Endothelial cell of hepatic sinusoid (primary cell): ENCODE measurements around the gene ABHD16B.

ENCODE experiments used
- in situ Hi-C: cut with HindIII; loops from 2 replicates; pipeline ENCODE4 v1.10.0; 2017; ENCODE audit warnings: low sequenced_read_pairs

The ABHD16B gene

DNA sequence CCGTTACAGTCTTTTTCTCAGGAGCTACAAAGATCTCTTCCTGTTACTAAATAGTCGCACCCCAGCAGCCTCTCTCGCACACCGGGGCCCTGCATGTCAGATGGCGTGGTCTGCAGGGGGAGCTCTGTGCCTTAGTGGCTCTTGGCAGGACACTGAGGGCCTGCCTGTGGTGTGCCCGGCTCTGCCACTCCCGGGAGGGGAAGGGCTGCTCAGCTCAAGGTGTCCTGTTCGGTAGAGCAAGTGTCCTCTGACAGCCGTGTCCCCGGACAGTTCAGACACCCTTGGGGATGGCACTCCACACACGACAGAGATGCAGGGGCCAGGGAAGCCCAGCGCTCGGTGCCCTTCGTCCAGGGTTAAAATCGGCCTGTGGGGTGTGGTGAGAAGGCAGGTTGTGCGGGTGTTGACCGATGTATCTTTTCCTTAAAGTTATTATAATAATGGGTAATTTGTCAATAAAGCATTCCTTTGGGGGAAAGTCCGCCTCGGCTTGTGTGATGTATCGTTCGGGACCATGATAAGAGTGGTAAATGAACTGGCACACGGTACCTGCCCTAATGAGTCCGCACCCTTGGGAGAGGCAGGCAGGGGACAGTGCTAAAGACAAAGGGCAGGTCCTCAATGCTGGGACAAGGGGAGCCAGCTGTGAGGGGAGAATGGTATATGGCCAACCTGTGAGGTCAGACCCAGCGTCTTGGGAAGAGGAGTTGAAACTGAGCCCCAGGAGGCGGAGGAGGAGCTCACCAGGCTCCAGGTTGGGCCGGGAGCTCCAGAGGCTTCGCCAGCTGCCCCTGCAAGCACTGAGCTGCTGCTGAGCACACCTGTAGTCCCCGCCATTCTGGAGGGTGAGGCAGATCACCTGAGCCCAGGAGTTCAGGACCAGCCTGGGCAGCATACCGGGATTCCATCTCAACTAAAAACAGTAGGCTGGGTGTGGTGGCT lies 30.0 kb downstream of the ABHD16B start:
- in situ Hi-C loops, result loop anchor here (5.0 kb wide), 1 partner anchor 164 kb away; no protein-coding TSS in a partner anchor

- in situ Hi-C loops, result loop anchor here (5.0 kb wide), 1 partner anchor 165 kb away; no protein-coding TSS in a partner anchor
These were observed 31.1 kb downstream of the ABHD16B start for GRCh38 chr20:63892402-63892801.

GRCh38 chr20:63893999-63894357 lies 32.7 kb downstream of the ABHD16B start:
- in situ Hi-C loops, result loop anchor here (5.0 kb wide), 1 partner anchor 167 kb away; no protein-coding TSS in a partner anchor

DNA sequence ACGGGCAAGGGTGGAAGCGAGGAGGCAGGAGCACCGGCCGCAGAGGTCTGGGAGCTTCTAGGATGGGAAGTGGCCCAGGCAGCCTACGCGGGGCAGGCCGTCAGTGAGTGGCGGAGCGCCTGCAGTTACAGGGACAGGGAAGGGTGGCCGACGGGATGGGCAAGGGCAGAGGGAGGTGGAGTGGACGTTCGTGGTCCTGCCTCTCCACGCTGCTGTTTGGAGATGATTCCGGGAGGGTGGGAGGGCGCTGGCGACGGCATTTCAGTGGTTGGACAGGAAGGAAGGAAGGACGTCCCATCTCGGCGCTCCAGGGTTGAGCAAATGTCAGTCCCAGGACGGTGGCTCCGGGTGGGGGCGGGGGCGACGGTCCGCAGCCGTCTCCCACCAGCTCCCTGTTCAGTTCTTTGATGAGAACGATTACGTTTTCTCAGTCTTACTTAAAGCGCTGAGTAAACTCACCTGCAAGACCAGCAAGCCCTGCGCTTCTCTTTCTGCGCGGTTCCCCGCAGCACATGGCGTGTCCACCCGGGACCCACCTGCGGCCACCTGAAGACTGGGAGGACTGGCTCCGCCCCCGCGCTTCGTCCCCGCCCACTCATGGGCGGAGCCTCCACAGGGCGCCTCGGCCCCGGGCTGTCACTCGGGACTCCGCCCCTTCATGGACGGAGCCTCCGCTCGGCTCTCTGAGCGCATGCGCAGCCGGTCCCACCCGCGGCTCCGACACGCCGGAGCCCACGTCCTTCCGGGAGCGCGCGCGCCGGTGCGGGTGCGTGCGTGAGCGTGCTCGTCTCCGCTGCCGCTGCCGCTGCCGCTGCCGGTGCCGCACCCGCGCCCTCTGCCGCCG lies 33.3 kb downstream of the ABHD16B start, which contains the start of gene DNAJC5:
DNAJC5 (plus strand) TSS at position 769 of the 844 bp plus-strand sequence. CDS start 33,220 bp downstream, outside the sequence.
- in situ Hi-C loops, result loop anchor here (5.0 kb wide), 2 partner anchors 48 to 167 kb away; no protein-coding TSS in a partner anchor

- in situ Hi-C loops, result loop anchor here (5.0 kb wide), 1 partner anchor 47 kb away; no protein-coding TSS in a partner anchor
These were observed 34.1 kb downstream of the ABHD16B start for GRCh38 chr20:63895202-63895951.

- in situ Hi-C loops, result loop anchor here (5.0 kb wide), 1 partner anchor 46 kb away; no protein-coding TSS in a partner anchor
These were observed 34.6 kb downstream of the ABHD16B start for GRCh38 chr20:63895952-63896263.

- in situ Hi-C loops, result loop anchor here (5.0 kb wide), 1 partner anchor 46 kb away; no protein-coding TSS in a partner anchor
These were observed 35.2 kb downstream of the ABHD16B start for GRCh38 chr20:63896264-63897105.

- in situ Hi-C loops, result loop anchor here (5.0 kb wide), 1 partner anchor 44 kb away; no protein-coding TSS in a partner anchor
These were observed 36.8 kb downstream of the ABHD16B start for GRCh38 chr20:63897978-63898561.

GRCh38 chr20:63898882-63899558 lies 37.7 kb downstream of the ABHD16B start:
- in situ Hi-C loops, result loop anchor here (5.0 kb wide), 1 partner anchor 43 kb away; no protein-coding TSS in a partner anchor

DNA sequence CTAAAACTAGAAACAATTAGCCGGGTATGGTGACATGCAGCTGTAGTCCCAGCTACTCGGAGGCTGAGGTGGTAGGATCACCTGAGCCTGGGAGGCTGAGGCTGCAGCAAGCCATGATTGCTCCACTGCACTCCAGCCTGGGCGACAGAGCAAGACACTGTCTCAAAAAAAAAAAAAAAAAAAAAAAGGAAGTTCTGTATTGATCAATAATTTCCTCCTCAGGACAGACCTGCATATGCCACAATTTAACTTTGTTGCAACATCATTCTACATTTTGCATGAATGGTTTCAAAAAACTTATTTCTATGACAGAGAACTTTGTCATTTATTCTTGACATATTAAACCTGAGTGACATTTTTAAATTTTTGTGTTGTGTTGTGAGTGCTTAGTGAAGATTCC lies 39.1 kb downstream of the ABHD16B start:
- in situ Hi-C loops, result no loop called here

GRCh38 chr20:63903796-63904561 lies 42.7 kb downstream of the ABHD16B start:
- in situ Hi-C loops, result no loop called here

GRCh38 chr20:63908008-63908682 lies 46.8 kb downstream of the ABHD16B start:
- in situ Hi-C loops, result no loop called here

DNA sequence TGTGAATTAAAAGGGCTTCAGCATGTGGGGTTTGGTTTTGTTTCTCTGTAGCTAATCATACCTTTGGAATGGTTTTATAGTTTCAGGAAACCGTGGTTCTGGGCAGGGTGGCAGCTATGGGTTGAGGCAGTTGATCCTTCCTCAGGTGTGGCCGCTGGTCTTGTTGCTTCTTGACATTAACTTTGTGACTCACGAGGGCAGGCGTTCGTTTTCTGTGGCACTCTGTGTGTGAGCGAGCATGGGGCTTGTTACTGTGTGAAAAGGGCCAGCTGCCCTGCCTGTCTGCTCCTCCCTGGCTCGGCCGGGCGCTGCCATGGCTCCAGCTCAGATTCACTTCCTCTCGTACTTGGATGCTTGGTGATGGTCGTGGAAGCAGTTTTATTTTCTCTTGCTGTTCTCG lies 49.9 kb downstream of the ABHD16B start:
- in situ Hi-C loops, result no loop called here
